GM19372 (cell line): ENCODE measurements around the gene SCMH1.

Experiments used
- ATAC-seq: cut with Tn5 transposase; IDR thresholded peaks from one replicate; pipeline ENCODE4 v1.9.1; 2021; ENCODE audit warnings: mild to moderate bottlenecking, low read depth, moderate library complexity; ENCODE audit not compliant: unreplicated experiment

SCMH1 gene

DNA sequence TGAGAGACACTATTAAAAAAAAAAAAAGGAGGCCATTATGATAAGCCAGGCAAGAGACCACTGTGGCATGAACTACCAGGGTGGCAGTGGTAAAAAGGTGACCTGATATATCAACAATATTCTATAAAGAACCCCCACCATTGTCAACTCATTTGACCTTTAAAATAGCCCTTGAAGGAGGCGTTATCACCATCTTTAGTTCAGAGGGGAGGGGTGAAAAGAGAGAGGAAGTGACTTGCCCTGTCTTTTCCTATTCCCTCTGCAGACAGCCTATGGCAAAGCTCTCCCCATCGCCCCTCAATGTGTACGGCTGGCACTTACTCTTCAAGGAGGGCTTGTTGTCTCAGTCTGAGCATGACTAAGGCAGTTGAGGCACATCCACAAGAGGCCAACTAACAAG lies 208.8 kb downstream of the SCMH1 start:
- ATAC-seq = no peak

DNA sequence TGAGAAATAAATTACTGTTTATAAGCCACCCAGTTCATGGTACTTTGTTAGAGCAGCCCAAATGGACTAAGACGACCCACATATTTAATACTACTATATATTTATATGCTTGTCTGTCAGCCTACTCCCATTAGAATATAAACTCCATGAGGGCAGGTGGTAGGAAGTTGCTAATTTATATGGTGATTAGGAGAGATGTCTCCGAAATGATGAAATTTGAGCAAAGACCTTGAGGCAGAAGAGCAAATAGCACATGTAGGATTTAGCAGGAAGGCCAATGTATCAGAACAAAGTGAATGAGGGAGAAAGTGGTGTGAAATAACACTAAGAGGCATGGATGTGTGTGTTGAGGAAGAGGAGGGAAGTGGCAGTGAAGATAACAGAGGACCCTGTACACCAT lies 210.0 kb downstream of the SCMH1 start:
- no peak for ATAC-seq

DNA sequence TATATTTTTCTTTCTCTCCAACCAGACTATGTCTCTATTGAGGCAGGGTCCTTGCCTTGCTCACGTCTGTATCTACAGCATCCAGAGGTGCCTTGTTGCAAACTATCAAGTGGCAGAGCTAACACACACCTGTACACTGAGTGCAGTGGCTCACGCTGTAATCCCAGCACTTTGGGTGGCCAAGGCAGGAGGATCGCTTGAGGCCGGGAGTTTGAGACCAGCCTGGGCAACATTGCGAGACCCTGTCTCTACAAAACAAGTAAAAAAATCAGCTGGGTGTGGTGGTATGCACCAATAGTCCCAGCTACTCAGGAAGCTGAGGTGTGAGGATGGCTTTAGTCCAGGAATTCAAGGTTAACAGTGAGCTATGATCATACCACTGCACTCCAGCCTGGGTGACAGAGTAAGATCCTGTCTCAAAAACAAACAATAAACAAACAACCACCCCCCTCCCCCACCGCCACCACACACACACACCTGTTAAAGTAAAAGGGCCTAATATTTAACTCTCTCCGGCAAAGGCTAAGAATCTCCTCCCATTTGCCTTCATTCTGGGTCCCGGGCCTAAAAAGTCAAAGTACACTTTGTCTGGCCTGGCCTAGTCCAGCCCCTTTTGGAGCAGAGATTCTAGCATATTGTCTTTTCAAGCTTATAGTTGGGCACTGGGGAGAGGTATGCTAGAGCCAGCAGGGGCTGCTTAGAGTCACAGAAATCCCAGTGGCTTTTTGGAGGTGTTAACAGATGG lies 211.1 kb downstream of the SCMH1 start:
- ATAC-seq = no peak

DNA sequence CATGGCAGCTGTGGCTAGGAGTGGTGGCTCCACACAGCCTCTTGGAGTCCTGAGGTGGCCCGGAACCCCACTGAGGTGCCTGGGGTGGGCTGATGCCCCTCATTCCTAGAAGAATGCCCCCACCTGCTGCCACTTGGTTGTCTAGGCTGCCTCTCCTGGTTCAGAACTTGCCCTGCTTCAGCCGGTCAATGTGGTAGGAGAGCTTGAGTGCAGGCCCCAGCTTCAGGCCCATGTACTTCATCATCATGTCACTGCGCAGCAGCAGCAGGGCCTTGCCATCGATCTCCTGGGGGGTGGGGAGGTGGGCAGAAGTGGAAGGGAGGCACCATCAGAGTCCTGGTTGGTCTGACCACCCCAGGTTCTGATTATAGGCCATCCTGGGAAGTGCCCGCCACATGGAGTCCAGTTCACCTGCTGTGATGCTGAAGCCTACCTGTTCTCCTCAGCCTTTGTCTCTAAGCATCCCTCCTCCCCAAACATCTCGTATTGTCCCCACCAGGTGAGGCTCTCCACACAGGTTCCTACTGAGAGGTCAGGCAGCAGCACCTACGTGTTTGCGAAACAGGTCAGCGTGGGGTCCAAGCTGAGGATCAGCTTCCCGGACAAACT lies 214.0 kb downstream of the SCMH1 start:
- no peak for ATAC-seq

DNA sequence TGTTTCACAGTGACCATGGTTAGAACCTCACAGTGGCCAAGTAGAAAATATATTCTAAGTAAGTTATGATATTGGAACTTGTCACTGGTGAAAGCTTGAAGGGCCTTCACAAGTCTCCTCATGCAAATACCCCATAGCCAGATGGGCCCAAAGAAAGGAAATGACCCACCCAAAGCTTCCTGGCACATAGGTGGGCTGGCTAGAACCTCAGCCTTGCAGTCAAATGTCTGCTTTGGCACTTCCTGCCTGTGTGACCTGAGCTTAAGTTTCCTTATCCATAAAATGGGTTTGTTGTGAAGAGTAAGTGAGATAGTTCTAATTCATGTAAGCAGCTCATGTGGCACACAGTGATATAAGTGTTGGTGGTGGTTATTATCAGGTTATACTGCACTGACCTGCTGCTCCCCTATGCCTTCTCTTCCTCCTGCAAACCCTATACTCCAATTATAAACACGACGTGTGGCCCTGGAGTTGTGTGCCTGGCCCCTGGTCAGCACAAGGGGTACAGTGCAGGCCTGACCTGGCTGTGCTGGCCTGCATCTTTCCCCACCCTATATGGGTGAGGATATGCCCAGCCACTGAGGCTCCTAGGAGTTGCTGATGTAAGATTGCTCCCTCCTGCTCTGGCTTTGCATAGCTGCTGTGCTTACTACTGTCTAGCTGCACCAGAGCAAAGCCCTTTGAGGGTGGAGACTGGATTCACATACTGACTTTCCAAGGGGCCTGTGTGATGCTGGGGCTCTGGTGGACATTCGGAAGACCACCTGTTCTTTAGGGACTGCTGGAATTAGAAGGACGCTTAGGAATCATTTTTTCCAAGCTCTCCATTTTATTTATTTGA lies 215.9 kb downstream of the SCMH1 start:
- no peak for ATAC-seq

DNA sequence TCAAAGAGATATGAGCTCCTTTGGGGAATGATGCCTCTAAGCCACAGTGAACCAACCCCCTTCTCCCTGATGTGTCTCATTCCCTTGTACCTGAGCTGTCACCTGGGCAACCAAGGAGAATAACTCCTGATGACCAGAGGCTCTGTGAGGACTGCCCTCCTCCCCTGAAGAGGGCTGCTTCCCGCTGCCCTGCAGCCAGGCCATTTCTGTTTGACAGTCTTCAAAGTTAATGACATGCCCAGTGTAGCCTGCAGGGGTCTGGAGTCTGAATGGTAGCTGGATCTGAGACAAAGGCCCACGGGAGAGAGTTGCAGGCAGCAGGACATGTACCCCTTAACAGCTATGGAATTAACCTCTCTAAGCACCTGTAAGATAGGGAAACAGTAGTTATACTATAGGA lies 217.2 kb downstream of the SCMH1 start:
- ATAC-seq = no peak

DNA sequence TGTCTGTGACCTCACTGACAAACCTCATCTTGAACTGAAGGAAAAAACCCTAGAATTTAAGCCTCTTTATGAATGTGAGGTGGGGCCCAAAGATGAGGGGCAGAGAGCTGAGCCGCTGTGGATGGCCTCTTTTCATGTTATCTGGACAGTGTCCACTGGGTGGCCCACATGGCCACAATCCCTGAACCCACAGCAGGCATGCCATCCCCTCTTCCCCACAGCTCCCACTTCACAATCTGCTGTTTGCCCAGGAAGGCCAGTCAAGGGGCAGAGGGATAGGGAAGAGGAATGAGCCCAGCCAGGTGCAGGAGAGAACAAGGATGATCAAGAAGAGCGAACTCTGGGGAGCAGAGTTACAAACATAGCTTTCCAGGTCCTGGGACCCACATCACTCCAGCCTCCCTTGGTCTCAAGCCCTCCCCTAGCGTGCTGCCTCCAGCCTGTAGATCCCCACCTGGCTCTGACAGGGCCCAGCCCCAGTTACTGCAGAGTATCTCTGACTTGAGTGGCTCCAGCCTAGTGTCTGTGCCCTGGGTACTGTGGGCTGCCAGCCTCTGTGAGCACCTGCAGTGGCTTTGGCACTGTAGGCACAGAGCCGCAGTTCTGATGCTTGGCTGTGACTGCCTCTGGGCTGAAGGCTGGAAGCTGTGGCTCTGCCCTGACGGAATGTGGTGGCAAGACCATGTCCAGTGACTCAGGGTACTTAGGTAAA lies 218.7 kb downstream of the SCMH1 start:
- ATAC-seq = no peak

DNA sequence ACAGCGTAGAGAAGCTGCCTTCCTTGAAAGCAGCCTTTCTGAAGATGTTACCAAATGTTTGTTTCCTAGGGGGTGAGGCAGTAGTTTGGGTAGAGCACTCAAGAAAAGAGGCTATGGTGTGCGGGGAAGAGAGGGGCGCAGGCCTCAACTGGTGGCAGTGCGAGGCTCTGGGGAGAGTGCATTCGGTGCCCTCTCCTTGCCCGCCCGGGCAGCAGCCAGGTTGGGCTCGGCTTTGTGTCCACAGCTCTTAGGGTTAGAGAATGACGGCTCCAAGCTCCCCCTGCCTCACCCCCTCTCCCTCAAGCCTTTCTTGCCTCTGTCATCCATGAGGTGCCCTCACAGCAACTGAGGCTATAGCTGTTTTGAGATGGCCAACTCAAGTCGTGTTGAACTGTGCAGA lies 219.7 kb downstream of the SCMH1 start:
- no peak for ATAC-seq

DNA sequence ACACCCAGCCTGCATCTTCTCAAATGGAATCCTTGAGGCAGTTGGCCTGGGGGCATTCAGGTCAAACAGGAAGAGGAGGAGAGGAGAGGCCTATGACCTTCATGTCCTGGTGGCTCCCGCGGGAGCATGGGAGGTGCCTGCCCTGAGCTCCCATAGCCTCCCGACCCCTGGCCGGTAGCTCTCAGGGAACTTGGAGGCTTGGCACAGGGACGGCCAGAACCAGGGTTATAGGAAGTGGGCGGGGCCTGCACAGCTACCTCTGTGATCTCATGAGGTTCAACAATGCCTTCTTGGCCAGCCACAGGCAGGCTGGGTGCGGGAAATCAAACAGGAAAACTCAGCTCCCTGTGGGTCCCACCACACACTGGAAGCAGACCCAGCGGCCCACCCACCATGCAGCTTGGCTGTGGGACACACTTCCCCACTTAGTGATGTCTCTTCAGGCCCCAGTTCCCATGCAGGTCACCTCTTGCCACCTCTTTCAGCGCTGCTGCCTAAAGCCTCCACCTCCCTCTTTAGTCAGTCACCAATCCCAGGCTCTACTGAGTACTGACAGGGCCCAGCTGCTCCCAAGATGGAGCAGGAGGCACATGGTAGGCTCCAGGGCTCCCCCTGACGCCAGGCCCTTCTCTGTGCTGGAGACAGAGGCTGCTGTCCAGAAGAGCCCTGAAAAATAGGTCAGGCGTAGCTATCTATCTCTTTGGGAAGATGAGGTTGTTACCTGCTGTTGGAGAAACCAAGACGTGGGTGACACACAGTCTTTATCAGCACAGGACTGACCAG lies 220.4 kb downstream of the SCMH1 start, which contains the start of gene SLFNL1:
Gene SLFNL1, minus strand, starts transcription at position 200 of the 783 bp plus-strand sequence. CDS start 1,065 bp downstream, outside the sequence.
- ATAC-seq = no peak

DNA sequence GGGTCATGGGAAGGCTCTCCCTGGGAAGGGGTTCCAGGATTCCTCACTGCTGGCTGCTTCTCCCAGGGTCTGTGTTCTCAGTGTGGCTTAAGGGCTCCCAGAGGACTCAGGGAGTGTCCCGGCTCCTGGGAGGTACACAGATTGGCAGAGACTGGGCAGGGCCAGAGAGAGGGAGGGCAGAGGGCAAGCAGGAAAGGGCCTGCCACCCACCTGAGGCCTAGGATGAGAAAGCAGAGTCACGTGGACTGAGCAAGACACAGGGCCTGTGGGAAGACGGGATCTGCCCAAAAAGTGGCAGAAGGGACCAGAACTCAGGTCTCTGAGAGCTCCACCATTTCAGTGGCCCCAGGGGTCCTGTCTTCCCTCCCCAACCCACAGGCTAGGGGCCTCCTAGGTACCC lies 221.5 kb downstream of the SCMH1 start:
- ATAC-seq = no peak

DNA sequence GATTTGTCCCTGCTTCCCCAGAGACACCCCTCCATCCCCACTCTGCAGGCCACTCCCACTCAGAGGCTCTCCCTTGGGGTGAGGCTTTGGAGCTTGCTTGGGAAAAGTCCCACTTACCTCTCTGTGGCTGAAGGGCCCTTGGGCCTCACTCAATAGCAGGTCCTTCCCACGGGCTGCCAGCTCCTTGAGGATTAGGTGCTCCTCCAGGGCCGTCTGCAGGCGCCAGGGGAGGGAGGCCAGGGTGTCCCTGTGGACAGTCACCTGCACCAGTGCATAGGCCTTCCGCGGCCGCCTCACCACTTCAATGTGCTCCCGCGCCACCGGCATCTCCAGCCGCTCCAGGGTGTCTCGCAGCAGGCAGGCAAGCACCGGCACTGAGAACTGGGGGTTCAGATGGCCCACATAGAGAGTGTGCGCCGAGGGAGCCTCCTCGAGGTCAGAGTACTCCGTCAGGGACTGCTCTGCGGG lies 222.0 kb downstream of the SCMH1 start:
- no peak for ATAC-seq

DNA sequence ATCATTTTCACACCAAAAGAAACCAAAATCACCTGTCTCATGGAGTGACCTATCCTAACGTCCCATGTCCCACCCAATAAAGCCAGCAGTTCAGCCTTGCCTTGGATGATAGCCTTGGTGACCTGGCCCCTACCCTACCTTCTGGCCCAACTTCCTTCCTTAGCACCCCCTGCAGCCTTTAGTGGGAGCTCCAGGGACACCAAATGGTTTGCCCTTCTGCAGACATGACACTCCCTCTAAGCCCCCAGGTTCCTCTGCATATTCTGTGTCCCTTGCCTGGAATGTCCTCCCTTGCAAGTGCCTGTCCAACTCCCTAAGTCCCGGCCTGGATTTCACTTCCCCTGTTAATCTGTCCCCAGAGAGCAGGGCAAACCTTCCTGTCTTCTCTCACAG lies 222.8 kb downstream of the SCMH1 start:
- no peak for ATAC-seq

DNA sequence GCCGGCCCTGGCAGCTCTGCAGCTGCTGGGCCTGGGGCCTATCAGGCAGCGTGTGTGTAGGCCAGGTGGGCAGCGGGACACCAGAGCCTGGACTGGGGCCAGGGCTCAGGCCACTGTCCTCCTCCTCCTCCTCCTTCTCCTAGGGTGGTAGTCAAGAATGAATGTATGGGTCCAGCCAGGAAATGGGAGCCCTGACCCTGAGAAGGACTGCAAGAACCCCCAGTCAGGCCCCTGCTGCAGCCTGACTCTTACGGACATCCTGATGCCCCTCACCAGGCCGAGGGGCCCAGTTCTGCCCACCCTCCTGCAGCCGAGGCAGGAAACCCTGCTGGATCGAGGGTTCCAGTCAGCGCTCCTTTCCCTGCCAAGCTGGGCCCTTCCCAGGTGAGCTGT lies 224.1 kb downstream of the SCMH1 start:
- no peak for ATAC-seq

DNA sequence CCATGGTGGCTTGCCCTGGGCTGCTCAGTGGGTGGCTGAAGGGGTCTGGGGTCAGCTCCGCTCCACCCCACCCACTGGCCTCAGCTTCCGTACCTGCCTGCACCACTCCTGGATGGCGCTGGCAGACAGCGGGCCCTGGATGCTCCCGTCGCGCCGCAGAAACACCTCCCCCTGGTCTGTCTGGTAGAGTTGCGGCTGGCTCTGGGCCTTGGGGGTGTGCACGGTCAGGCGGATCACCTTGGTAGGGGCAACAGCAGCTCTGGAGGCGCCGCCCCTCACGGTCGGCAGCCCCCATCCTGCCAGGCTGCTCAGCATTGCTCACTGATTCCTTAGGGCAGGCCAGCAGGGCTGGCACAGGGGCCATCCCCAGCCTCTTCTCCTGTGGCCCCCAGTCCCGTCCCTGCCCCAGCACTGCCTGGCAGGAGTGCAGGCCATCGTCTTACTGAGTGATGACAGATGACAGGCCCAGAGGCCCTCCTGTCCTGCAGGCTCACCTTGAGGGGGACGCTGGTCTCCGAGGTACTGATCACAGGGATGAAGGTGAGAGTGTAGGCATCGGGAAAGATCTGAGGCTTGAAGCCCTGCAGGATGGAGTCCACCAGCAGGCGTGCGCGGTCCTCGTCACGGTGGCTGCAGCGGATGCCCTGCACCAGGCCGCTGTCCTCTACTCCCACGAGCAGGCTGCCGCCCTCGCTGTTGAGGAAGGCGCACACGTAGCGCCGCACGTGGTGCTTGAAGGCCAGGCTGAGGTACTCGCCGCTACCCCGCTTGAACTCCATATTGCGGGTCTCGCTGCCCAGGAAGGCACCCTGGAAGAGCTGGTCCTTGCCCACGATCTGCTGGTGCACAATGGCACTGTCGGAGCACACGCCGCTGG lies 224.7 kb downstream of the SCMH1 start:
- no peak for ATAC-seq

DNA sequence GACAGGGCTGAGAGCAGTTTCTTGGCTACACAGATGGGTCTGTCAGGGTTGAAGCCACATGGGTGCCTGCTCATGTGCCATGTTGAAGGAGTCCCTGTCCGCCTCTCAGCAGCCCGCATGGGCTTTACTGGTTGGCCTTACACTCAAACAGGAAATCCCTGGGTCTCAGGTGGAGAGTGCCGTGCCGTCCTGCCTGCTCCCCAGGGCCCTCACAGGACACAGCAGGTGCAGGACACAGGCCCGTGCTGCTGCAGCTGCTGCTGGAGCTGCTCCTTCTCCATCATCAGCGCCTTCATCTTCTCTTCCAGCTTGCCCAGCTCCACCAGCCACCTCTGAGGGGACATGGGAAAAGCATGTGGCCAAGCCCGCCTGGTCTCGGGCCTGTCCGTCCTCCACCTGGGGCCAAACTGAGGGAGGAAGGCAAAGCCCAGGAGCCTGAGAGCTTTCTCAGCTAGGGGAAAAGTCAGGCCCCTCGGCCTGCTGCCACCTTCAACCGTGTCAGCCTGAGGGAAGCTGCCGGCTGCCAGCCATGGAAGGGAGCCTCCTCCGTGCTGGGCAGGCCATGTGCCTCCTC lies 226.1 kb downstream of the SCMH1 start:
- ATAC-seq = no peak

DNA sequence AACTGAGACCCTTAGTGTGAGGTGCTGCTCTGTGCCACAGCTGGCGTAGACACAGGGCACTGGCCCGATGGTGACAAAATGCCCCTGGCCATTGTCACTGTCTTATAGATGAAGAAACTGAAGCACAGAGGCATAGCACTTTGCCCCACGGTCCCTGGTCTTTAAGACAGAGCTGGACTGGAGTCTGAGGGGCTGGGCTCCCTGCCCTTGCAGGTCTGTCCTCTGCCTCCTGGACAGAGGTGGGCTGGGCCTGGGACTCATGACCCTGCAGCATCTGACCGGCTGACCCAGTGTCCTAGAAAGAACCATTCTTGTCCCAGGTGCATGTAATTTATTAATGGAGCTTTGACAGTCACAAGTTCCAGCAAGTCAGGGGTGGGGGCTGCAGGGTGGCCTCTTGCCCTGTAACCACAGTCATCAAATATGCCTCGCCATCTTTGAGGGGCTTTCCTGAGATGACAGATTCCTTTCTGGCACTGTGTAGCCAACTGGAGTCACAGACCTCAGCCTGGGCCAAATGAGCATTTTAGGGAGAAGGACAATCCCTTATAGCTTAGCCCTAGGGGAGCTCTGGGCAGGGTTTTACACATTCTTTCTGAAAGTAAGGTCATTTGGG lies 226.7 kb downstream of the SCMH1 start:
- no peak for ATAC-seq

DNA sequence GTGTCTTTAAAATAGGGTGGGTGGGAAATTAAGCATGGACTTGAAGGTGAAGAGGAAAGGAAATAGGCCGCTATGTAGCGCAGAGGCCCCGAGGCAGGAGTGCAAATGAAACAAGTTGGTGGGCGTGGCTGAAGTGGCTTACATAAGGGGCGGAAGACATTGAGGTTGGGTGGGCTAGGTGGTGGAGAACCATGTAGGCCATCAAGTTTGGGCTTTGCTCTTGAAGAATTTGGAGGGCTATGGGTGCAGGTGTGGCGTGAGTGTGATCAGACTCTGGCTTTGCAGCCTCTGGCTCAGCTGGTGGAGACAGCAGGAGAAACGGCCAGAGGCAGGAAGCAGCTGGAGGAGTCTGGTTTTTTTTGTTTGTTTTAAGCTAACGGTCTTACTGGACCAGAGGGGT lies 227.2 kb downstream of the SCMH1 start:
- no peak for ATAC-seq

DNA sequence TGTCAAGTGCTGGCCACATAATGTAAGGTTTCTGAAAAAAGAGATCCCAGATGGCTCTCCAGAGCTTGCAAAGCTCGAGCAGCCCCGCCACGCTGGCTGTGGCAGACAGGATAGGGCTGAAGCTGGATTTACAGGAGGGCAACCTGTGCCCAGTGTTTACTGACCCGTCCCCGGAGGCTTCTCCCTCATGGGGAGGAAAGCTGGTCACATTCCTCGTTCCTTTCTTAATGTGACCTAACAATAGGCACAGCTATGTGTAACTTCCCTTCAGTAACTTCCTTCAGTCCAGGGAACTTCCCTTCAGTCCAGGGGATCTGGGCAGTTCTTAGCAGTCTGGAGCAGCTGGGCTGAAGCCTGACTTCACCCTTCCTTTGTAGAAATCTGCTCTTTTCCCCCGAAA lies 228.3 kb downstream of the SCMH1 start:
- ATAC-seq = no peak
